ENCODE measurements around the gene PPP6R1. TPM values are rescaled to one million over a fixed set of nuclear protein-coding genes. Genes with fewer than 3 reads are reported as not detected.

Gene PPP6R1
- total and polyA plus RNA-seq, 10 donors = 49.2 to 150 (median 129) TPM

GRCh38 chr19:55285229-55285890 lies 26.5 kb upstream of the PPP6R1 start:
- peak overlapping the region in 1 of 8 donors; percentile 5 for H3K27ac ChIP-seq
- intact Hi-C loops (cut with DNase I; ENCODE audit: low total_unique reads) = no loop called here

GRCh38 chr19:55284405-55285058 lies 25.7 kb upstream of the PPP6R1 start:
- Histone ChIP-seq H3K27me3 (replicated peaks in 1 of 7) (peaks cover 0 to 25% (median 8%) of the 10 kb centered on the region in 7 donors), H3K27ac (peak overlapping the region in 4 of 8 donors; percentile 5 to 72 (median 65)), H3K4me1 (peaks cover 5 to 37% (median 12%) of the 10 kb centered on the region in 6 donors), H3K4me3 (peak overlapping the region in 3 of 8 donors; percentile 3 to 54 (median 12)), H3K9me3 (no peaks in the 10 kb centered on the region), H3K36me3 (no peaks in the 10 kb centered on the region)
- no peak for DNase-seq
- 40 to 80% (median 56%) methylated on average over 5 to 16 of the region's 16 CpGs for WGBS, 5 donors
- no peak for TF ChIP-seq POLR2AphosphoS5 (IDR thresholded peaks at IDR 0.05)
- no peak for TF ChIP-seq CTCF (IDR thresholded peaks at IDR 0.05 in 8 of 11, conservative IDR thresholded peaks at IDR 0.05 in 3 of 11)
- no peak for TF ChIP-seq POLR2A (IDR thresholded peaks at IDR 0.05)
- intact Hi-C loops (cut with DNase I; ENCODE audit: low total_unique reads) = no loop called here

More at GRCh38 chr19:55285229-55285890, 26.5 kb upstream of the PPP6R1 start:
- no peak for DNase-seq
- TF ChIP-seq POLR2A (IDR thresholded peaks at IDR 0.05) (no peak), CTCF (IDR thresholded peaks at IDR 0.05 in 8 of 11, conservative IDR thresholded peaks at IDR 0.05 in 3 of 11) (no peak), POLR2AphosphoS5 (IDR thresholded peaks at IDR 0.05) (no peak)
- H3K4me1 ChIP-seq = peaks cover 4 to 29% (median 9%) of the 10 kb centered on the region in 6 donors
- H3K4me3 ChIP-seq = no peak overlapping the region
- peaks cover 0 to 25% (median 8%) of the 10 kb centered on the region in 7 donors for H3K27me3 ChIP-seq (replicated peaks in 1 of 7)
- 63 to 74% (median 67%) methylated on average over 14 to 18 of the region's 18 CpGs for WGBS, 5 donors
- H3K9me3 ChIP-seq = no peaks in the 10 kb centered on the region
- H3K36me3 ChIP-seq = no peaks in the 10 kb centered on the region

GRCh38 chr19:55283548-55284377 lies 24.9 kb upstream of the PPP6R1 start, which contains the start of gene BRSK1:
BRSK1 (plus strand) TSS chr19:55283997; CDS start chr19:55284443, 446 bp downstream.
- Histone ChIP-seq H3K27ac (peak within 1 kb of the TSS in 4 of 8 donors; percentile 5 to 72 (median 65)), H3K4me1 (peaks cover 10 to 45% (median 18%) of the 10 kb centered on the region in 6 donors), H3K9me3 (no peaks in the 10 kb centered on the region), H3K36me3 (no peaks in the 10 kb centered on the region), H3K4me3 (peak within 1 kb of the TSS in 4 of 8 donors; percentile 3 to 54 (median 16)), H3K27me3 (replicated peaks in 1 of 7) (peaks cover 0 to 25% (median 8%) of the 10 kb centered on the region in 7 donors)
- WGBS, 5 donors = 7 to 20% (median 14%) methylated on average over 12 to 43 of the region's 44 CpGs
- intact Hi-C loops (cut with DNase I; ENCODE audit: low total_unique reads) = no loop called here
- TF ChIP-seq POLR2A (IDR thresholded peaks at IDR 0.05) (no peak), CTCF (IDR thresholded peaks at IDR 0.05 in 8 of 11, conservative IDR thresholded peaks at IDR 0.05 in 3 of 11) (no peak), POLR2AphosphoS5 (IDR thresholded peaks at IDR 0.05) (no peak)
- no peak for DNase-seq

All from spleen (tissue), 11 donors.